ENCODE measurements around the gene PRSS50.

The PRSS50 gene

GRCh38 chr3:46666453-46666845, 51.2 kb downstream of the PRSS50 start:
- no peak for ATAC-seq
- TF ChIP-seq POU6F1 (CRISPR knock-in tag; IDR thresholded peaks at IDR 0.05; ENCODE audit: borderline replicate concordance, low read depth) (no peak), PPARA (CRISPR knock-in tag; IDR thresholded peaks at IDR 0.05; ENCODE audit: borderline replicate concordance) (no peak), ARNTL (CRISPR knock-in tag; IDR thresholded peaks at IDR 0.05; ENCODE audit: borderline replicate concordance, low read depth) (no peak), TSHZ2 (CRISPR knock-in tag; IDR thresholded peaks at IDR 0.05) (no peak), ZNF70 (CRISPR knock-in tag; IDR thresholded peaks at IDR 0.05) (no peak), RARB (CRISPR knock-in tag; IDR thresholded peaks at IDR 0.05) (no peak), CREB5 (CRISPR knock-in tag; IDR thresholded peaks at IDR 0.05; ENCODE audit: low read depth) (no peak), ZFP3 (CRISPR knock-in tag; IDR thresholded peaks at IDR 0.05) (no peak)

GRCh38 chr3:46665763-46666452, 51.8 kb downstream of the PRSS50 start:
- ATAC-seq: no peak
- TF ChIP-seq PATZ1 (CRISPR knock-in tag; IDR thresholded peaks at IDR 0.05; ENCODE audit: borderline replicate concordance) (no peak), ZC3H10 (CRISPR knock-in tag; IDR thresholded peaks at IDR 0.05) (no peak), ZNF565 (CRISPR knock-in tag; conservative IDR thresholded peaks at IDR 0.05; ENCODE audit: low read depth) (no peak), TCF4 (CRISPR knock-in tag; IDR thresholded peaks at IDR 0.05; ENCODE audit: borderline replicate concordance) (no peak), TOX (CRISPR knock-in tag; IDR thresholded peaks at IDR 0.05; ENCODE audit: borderline replicate concordance) (no peak), ZNF70 (CRISPR knock-in tag; IDR thresholded peaks at IDR 0.05) (no peak), BACH2 (CRISPR knock-in tag; IDR thresholded peaks at IDR 0.05; ENCODE audit: borderline replicate concordance) (no peak), TSHZ2 (CRISPR knock-in tag; IDR thresholded peaks at IDR 0.05) (no peak), RARB (CRISPR knock-in tag; IDR thresholded peaks at IDR 0.05) (no peak), ZNF8 (CRISPR knock-in tag; IDR thresholded peaks at IDR 0.05) (no peak), SNAI2 (CRISPR knock-in tag; IDR thresholded peaks at IDR 0.05) (no peak), ISL1 (CRISPR knock-in tag; IDR thresholded peaks at IDR 0.05) (no peak), ZFP3 (CRISPR knock-in tag; IDR thresholded peaks at IDR 0.05) (no peak), POU6F1 (CRISPR knock-in tag; IDR thresholded peaks at IDR 0.05; ENCODE audit: borderline replicate concordance, low read depth) (no peak)
